ENCODE results near the gene CIAO3.

CIAO3 gene

GRCh38 chr16:764184-764750, 23.5 kb upstream of the CIAO3 start:
- no peak for DNase-seq (ENCODE audit: low read depth)
- TF ChIP-seq, protein P1, sequence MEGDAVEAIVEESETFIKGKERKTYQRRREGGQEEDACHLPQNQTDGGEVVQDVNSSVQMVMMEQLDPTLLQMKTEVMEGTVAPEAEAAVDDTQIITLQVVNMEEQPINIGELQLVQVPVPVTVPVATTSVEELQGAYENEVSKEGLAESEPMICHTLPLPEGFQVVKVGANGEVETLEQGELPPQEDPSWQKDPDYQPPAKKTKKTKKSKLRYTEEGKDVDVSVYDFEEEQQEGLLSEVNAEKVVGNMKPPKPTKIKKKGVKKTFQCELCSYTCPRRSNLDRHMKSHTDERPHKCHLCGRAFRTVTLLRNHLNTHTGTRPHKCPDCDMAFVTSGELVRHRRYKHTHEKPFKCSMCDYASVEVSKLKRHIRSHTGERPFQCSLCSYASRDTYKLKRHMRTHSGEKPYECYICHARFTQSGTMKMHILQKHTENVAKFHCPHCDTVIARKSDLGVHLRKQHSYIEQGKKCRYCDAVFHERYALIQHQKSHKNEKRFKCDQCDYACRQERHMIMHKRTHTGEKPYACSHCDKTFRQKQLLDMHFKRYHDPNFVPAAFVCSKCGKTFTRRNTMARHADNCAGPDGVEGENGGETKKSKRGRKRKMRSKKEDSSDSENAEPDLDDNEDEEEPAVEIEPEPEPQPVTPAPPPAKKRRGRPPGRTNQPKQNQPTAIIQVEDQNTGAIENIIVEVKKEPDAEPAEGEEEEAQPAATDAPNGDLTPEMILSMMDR (IDR thresholded peaks at IDR 0.05; ENCODE audit: control insufficient read depth, insufficient read depth, low read depth, low read length, missing control alignments): no peak
- no peak overlapping the region for H3K4me3 ChIP-seq (ENCODE audit: control insufficient read depth, low read depth, low read length)

DNA sequence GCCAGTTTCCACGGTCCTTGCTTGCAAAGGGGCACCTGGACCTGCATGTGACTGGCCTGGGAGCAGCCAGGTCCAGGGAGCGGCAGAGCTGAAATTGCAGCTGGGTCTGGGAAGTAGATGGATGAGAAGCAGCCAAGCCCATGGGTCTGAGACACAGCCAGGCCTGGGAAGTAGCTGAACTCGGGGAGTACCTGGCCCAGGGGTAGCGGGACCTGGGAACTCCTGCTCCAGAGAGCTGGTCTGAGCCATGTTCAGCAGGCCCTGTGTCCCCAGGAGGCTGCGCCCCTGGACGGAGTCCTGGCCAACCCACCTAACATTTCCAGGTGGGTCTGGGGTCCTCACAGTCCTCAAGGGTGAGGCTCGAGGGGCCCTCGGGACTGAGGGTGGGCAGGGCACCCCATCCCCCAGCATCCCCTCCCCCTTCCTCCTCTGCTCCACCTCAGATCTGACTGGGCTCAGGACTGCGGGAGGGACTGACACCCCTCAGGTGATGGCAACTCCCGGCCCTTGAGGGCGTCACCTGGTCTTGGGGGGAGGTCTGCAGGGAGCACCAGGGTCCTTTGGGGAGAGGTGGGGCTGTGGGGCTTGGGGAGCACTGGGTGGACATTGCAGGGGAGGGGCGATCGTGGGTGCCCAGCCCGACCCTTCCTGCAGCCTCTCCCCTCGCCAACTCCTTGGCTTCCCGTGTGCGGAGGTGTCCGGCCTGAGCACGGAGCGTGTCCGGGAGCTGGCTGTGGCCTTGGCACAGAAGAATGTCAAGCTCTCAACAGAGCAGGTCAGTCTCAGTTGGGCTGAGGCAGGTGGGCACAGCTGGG, 22.8 kb upstream of the CIAO3 start:
- H3K4me3 ChIP-seq (ENCODE audit: control insufficient read depth, low read depth, low read length): no peak overlapping the region

GRCh38 chr16:762595-763268, 21.9 kb upstream of the CIAO3 start:
- no peak overlapping the region for H3K4me3 ChIP-seq (ENCODE audit: control insufficient read depth, low read depth, low read length)
- no peak for DNase-seq (ENCODE audit: low read depth)
- TF ChIP-seq, protein P1 (IDR thresholded peaks at IDR 0.05; ENCODE audit: control insufficient read depth, insufficient read depth, low read depth, low read length, missing control alignments): no peak

More for the DNA sequence above, 22.8 kb upstream of the CIAO3 start:
- TF ChIP-seq, protein P1 (IDR thresholded peaks at IDR 0.05; ENCODE audit: control insufficient read depth, insufficient read depth, low read depth, low read length, missing control alignments): no peak
- DNase-seq (ENCODE audit: low read depth): no peak

DNA sequence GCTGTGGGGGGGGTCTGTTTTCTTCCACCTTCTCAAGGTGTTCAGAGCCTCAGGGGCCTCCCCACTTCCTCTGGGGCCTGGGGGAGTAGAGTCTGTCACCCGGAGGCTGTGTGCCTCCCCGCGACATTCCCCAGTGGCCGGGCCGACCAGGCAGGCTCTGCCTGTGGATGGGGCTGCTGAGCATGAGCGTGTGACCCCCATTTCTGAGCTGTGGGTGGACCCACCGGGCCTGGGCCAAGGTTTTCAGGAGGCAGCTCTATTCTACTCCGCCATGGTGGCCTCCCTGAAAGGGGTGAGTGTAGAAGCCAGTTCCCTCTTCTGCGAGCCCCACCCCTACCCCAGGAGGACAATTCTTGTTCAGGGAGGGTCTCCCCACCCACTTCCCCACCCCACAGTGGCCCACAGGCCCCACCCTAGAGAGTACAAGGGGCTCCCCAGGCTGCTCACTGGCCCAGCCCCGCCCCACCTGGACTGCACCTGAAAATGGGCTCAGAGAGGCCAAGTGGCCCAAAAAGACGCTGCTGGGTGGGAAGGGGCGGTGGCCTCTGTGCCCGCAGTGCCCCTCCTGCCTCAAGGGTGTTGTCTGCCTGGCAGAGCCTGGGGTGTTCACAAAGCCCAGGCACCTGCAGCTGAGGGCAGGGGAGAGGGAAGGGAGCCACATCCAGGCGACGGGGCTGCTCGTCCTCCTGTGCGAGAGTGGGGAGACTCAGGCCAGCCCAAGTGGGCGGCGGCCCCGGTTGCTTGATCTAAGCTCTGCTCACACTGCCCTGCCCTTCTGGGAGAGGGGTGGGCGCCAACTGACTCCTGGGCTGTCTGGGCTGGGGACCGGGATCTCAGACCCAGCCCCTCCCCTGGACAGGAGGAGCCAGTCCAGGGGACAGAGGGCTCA, 21.1 kb upstream of the CIAO3 start:
- DNase-seq (ENCODE audit: low read depth): no peak
- H3K4me3 ChIP-seq (ENCODE audit: control insufficient read depth, low read depth, low read length): no peak overlapping the region
- TF ChIP-seq, protein P1 (IDR thresholded peaks at IDR 0.05; ENCODE audit: control insufficient read depth, insufficient read depth, low read depth, low read length, missing control alignments): no peak

DNA sequence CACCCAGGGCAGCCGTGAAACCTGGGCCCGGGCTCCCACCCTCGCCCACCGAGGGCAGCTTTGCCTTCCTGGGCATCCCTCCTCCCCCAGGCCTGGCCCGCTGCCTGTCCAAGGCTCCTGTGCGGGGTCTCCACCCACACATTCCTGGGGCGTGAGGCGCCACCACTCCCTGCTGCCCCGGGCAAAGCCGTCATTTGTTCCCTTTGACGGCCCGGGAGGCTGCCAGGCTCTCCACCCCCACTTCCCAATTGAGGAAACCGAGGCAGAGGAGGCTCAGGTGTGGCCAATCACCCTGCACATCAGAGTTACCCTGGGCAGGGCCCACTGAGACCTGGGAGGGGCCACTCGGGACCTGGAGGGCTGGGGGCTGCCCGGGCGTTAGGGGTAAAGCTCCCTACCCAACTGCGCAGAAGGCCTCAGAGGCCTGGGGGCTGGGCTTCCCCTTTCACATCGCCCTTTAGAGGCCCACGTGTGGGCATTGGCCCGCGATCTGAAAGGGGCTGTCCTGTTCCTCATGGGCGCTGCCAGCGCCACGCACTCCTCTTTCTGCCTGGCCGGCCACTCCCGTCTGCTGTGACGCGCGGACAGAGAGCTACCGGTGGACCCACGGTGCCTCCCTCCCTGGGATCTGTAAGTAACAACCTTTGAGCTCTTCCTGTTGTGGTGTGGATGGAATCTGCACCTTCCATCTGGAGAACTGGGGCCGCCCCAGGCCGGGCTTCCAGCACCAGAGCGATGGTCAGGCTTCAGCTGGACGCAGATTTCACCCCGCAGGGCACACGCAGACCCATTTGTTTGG, 19.9 kb upstream of the CIAO3 start, which contains the start of gene MSLN:
Gene MSLN (plus strand): TSS at position 190 of the 799 bp plus-strand sequence. CDS start 1,947 bp downstream, outside the sequence.
- H3K4me3 ChIP-seq (ENCODE audit: control insufficient read depth, low read depth, low read length): no peak within 1 kb of the TSS
- DNase-seq (ENCODE audit: low read depth): no peak
- TF ChIP-seq, protein P1 (IDR thresholded peaks at IDR 0.05; ENCODE audit: control insufficient read depth, insufficient read depth, low read depth, low read length, missing control alignments): no peak

Data from AG09309 (cell line).